Measurements from ENCODE around the gene PCDHGA1. TPM values are rescaled to one million over a fixed set of nuclear protein-coding genes. Genes with fewer than 3 reads are reported as not detected.

PCDHGA1 gene
- 0.20 and 0.35 TPM in 2 replicates for total RNA-seq (2022)
- percentile 35 among the genes with signal in this experiment for Bru-seq, nascent RNA
- percentile 53 among the genes with signal in this experiment for BruChase-seq, experiment 1, labeled RNA remaining after a 6-hour chase
- percentile 46 among the genes with signal in this experiment for BruChase-seq, experiment 2, labeled RNA remaining after a 2-hour chase
- long read RNA-seq: 0 reads

DNA sequence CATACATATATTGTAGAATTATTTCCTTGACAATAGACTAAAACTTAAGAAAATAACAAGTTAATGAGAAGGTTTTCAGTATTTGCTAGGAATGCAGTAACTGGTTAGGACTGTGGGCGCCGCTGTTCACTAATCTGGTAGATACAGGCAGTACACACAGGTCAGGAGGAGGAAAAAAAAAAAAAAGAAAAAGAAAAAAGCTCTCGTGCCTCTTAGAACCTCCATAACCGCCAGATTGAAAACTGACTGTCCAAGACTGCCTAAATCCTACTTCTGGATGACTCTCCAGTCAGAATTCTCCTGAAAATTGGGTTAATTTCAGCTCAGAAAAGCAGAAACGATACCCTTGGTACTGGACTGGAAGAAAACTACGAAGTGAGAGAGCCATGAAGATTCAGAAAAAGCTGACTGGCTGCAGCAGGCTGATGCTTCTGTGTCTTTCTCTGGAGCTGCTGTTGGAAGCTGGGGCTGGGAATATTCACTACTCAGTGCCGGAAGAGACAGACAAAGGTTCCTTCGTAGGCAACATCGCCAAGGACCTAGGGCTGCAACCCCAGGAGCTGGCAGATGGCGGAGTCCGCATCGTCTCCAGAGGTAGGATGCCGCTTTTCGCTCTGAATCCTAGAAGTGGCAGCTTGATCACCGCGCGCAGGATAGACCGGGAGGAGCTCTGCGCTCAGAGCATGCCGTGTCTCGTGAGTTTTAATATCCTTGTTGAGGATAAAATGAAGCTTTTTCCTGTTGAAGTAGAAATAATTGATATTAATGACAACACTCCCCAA lies at the start of gene PCDHGA1:
TSS of gene PCDHGA1 (plus strand) at position 216 of the 782 bp plus-strand sequence.
- H3K9me3 Mint-ChIP-seq (ENCODE audit: unreplicated experiment): peaks cover 7% of the 10 kb centered on the region
- POLR2A ChIA-PET: interaction anchor here (3.3 kb wide), 1 partner anchor 10 kb away, joined by 21 read pairs; the partner anchor contains the start of gene TAF7
- no peak within 1 kb of the TSS for H3K27ac Mint-ChIP-seq (ENCODE audit: low read depth, unreplicated experiment)
- TF ChIP-seq, protein P1, sequence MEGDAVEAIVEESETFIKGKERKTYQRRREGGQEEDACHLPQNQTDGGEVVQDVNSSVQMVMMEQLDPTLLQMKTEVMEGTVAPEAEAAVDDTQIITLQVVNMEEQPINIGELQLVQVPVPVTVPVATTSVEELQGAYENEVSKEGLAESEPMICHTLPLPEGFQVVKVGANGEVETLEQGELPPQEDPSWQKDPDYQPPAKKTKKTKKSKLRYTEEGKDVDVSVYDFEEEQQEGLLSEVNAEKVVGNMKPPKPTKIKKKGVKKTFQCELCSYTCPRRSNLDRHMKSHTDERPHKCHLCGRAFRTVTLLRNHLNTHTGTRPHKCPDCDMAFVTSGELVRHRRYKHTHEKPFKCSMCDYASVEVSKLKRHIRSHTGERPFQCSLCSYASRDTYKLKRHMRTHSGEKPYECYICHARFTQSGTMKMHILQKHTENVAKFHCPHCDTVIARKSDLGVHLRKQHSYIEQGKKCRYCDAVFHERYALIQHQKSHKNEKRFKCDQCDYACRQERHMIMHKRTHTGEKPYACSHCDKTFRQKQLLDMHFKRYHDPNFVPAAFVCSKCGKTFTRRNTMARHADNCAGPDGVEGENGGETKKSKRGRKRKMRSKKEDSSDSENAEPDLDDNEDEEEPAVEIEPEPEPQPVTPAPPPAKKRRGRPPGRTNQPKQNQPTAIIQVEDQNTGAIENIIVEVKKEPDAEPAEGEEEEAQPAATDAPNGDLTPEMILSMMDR (IDR thresholded peaks at IDR 0.05; ENCODE audit: unreplicated experiment): peak; percentile 47
- H3K4me1 Mint-ChIP-seq (ENCODE audit: insufficient read depth, unreplicated experiment): no peaks in the 10 kb centered on the region
- no peaks in the 10 kb centered on the region for H3K27me3 Mint-ChIP-seq (ENCODE audit: insufficient read depth, unreplicated experiment)
- CTCF ChIA-PET: interaction anchor here (0.6 to 3.9 kb wide), 13 partner anchors 8 to 247 kb away, joined by 3 to 31 read pairs (median 5); partner anchors contain the start of genes PCDHB14 and TAF7
- DNase-seq (ENCODE audit: unreplicated experiment): peak; percentile 60
- H3K4me3 Mint-ChIP-seq (ENCODE audit: unreplicated experiment): peak within 1 kb of the TSS; percentile 58
- intact Hi-C loops (cut with micrococcal nuclease): no loop called here
- no TSS peak for BruUV-seq (replicated peaks)
- no peaks in the 10 kb centered on the region for H3K36me3 Mint-ChIP-seq (ENCODE audit: insufficient read depth, unreplicated experiment)

DNA sequence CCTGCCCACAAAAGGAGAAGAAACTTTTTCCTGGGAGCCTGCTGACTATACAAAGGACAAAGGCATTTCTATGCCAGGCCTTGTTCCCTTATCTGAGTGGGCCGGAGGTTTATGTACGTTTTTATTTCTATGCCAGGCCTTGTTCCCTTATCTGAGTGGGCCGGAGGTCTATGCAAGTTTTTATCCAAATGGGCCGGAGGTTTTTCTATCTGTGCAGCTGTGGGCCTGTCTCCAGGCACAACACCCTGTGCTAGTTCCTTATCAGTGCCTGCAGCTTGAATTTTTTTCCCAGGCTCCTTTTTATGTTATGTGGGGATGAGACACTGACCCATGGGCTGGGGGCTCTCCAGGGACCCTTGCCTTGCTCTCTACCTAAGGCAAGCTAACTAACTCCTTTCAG lies 31.9 kb upstream of the PCDHGA1 start:
- H3K36me3 Mint-ChIP-seq (ENCODE audit: insufficient read depth, unreplicated experiment): no peaks in the 10 kb centered on the region
- no peak overlapping the region for H3K27ac Mint-ChIP-seq (ENCODE audit: low read depth, unreplicated experiment)
- peaks cover 40% of the 10 kb centered on the region for H3K9me3 Mint-ChIP-seq (ENCODE audit: unreplicated experiment)
- no peaks in the 10 kb centered on the region for H3K4me1 Mint-ChIP-seq (ENCODE audit: insufficient read depth, unreplicated experiment)
- DNase-seq (ENCODE audit: unreplicated experiment): no peak
- no TSS peak for BruUV-seq (replicated peaks)
- TF ChIP-seq, protein P1 (IDR thresholded peaks at IDR 0.05; ENCODE audit: unreplicated experiment): no peak
- ChIA-PET CTCF (interaction anchor here (1.3 to 1.8 kb wide), 2 partner anchors 21 to 23 kb away, joined by 3 to 7 read pairs; partner anchors contain the start of gene TAF7), POLR2A (interaction anchor here (0.6 to 2.0 kb wide), 2 partner anchors 22 to 501 kb away, joined by 4 to 9 read pairs; partner anchors contain the start of gene TAF7)
- intact Hi-C loops (cut with micrococcal nuclease): no loop called here
- H3K27me3 Mint-ChIP-seq (ENCODE audit: insufficient read depth, unreplicated experiment): no peaks in the 10 kb centered on the region
- no peak overlapping the region for H3K4me3 Mint-ChIP-seq (ENCODE audit: unreplicated experiment)

DNA sequence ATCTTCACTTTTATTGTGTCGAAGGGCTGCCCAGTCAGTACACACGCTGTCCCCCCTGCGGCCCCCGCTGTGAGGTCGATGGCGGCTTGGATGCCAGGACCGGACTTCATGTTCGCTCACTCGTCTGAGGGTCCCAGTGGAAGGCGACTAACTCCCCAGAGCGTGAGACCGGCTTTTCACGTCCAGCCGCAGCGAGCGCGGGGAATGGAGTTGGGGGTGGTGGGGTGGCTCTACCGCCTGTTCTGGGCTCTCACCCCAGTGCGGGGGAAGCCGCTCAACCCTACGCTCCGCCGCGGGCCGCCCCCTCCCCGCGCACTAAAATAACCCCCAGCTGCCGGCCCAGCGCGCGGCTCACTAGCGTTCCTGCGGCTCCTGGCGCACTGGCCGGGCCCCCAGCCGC lies 26.6 kb upstream of the PCDHGA1 start, which contains the start of gene SLC25A2:
TSS of gene SLC25A2 (minus strand) at position 294 of the 400 bp plus-strand sequence. CDS start at position 110, 184 bp downstream.
- TF ChIP-seq, protein P1 (IDR thresholded peaks at IDR 0.05; ENCODE audit: unreplicated experiment): no peak
- no peak for DNase-seq (ENCODE audit: unreplicated experiment)
- no peaks in the 10 kb centered on the region for H3K27me3 Mint-ChIP-seq (ENCODE audit: insufficient read depth, unreplicated experiment)
- H3K9me3 Mint-ChIP-seq (ENCODE audit: unreplicated experiment): peaks cover 32% of the 10 kb centered on the region
- no peak within 1 kb of the TSS for H3K27ac Mint-ChIP-seq (ENCODE audit: low read depth, unreplicated experiment)
- H3K36me3 Mint-ChIP-seq (ENCODE audit: insufficient read depth, unreplicated experiment): peaks cover 5% of the 10 kb centered on the region
- H3K4me3 Mint-ChIP-seq (ENCODE audit: unreplicated experiment): no peak within 1 kb of the TSS
- intact Hi-C loops (cut with micrococcal nuclease): no loop called here
- no TSS peak for BruUV-seq (replicated peaks)
- ChIA-PET POLR2A (no interaction called here), CTCF (interaction anchor here (1.7 kb wide), 1 partner anchor 16 kb away, joined by 11 read pairs; the partner anchor contains the start of gene TAF7)
- H3K4me1 Mint-ChIP-seq (ENCODE audit: insufficient read depth, unreplicated experiment): no peaks in the 10 kb centered on the region

DNA sequence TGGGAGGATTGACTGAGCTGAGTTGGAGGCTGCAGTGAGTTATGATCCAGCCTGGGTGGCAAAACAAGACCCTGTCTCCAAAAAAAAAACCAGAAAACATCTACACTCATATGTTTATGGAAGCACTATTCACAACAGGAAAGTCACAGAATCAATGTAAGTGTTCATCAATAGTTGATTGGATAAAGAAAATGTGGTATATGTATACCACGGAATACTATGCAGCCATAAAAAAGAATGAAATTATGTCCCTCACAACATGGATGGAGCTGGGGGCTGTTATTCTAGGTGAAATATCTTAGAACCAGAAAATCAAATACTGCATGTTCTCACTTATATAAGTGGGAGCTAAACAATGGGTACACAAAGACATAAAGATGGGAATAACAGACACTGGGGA lies 23.7 kb upstream of the PCDHGA1 start:
- no peak overlapping the region for H3K27ac Mint-ChIP-seq (ENCODE audit: low read depth, unreplicated experiment)
- BruUV-seq (replicated peaks): no TSS peak
- ChIA-PET CTCF (interaction anchor here (0.6 to 1.9 kb wide), 3 partner anchors 13 to 420 kb away, joined by 3 to 7 read pairs (median 5); partner anchors contain the start of gene TAF7), POLR2A (no interaction called here)
- intact Hi-C loops (cut with micrococcal nuclease): no loop called here
- TF ChIP-seq, protein P1 (IDR thresholded peaks at IDR 0.05; ENCODE audit: unreplicated experiment): no peak
- no peak for DNase-seq (ENCODE audit: unreplicated experiment)
- no peak overlapping the region for H3K4me3 Mint-ChIP-seq (ENCODE audit: unreplicated experiment)
- no peaks in the 10 kb centered on the region for H3K4me1 Mint-ChIP-seq (ENCODE audit: insufficient read depth, unreplicated experiment)
- peaks cover 10% of the 10 kb centered on the region for H3K36me3 Mint-ChIP-seq (ENCODE audit: insufficient read depth, unreplicated experiment)
- no peaks in the 10 kb centered on the region for H3K27me3 Mint-ChIP-seq (ENCODE audit: insufficient read depth, unreplicated experiment)
- peaks cover 45% of the 10 kb centered on the region for H3K9me3 Mint-ChIP-seq (ENCODE audit: unreplicated experiment)

All from MCF 10A (cell line).